H1 (cell line): ENCODE data around the gene TMA7. TPM values are rescaled to one million over a fixed set of nuclear protein-coding genes. Genes with fewer than 3 reads are reported as not detected.

ENCODE experiments used
- CTCF ChIA-PET: fragments of 300-600 bp; sonication (Branson Sonifier 250); formaldehyde crosslinking; loops from one replicate; lab custom pipeline; 2021; ENCODE audit not compliant: partially characterized antibody; lab: Charles Lee
- POLR2A ChIA-PET: fragments of 300-600 bp; sonication (Branson Sonifier 250); formaldehyde crosslinking; loops from one replicate; lab custom pipeline; 2021; ENCODE audit warnings: inconsistent platforms; ENCODE audit not compliant: partially characterized antibody; lab: Charles Lee
- DNase-seq, 2 experiments: peaks; one replicate each; pipeline versions ENCODE4 v3.0.0 to v3.0.0-alpha.2; 2010 to 2022; ENCODE audit warnings: low spot score in 2 of 2, low read depth in 1 of 2, mixed read lengths in 1 of 2
- FAIRE-seq: peaks from 2 replicates; lab custom pipeline; 2011; peaks lifted over from hg19 to GRCh38; lab: Jason Lieb, UNC
- H2AFZ ChIP-seq: 2 replicates; pipeline ENCODE4 v1.8.1; 2012; ENCODE audit warnings: low read length, inconsistent platforms
- H2AK5ac ChIP-seq: 2 replicates; pipeline ENCODE4 v1.6.1; 2013; ENCODE audit warnings: low read depth, low read length
- H2BK120ac ChIP-seq: replicated peaks from 2 replicates; pipeline ENCODE3; 2013; ENCODE audit warnings: low read depth, low read length, inconsistent platforms
- H2BK12ac ChIP-seq: 2 replicates; pipeline ENCODE4 v1.6.1; 2013; ENCODE audit warnings: low read depth, low read length
- H2BK15ac ChIP-seq: 2 replicates; pipeline ENCODE4 v1.6.1; 2013; ENCODE audit warnings: low read length
- H2BK20ac ChIP-seq: 2 replicates; pipeline ENCODE4 v1.6.1; 2013; ENCODE audit warnings: low read length
- H2BK5ac ChIP-seq: 2 replicates; pipeline ENCODE4 v1.6.1; 2013; ENCODE audit warnings: low read depth, low read length
- H3K14ac ChIP-seq: 2 replicates; pipeline ENCODE4 v1.6.1; 2013; ENCODE audit warnings: inconsistent platforms; ENCODE audit not compliant: insufficient read length
- H3K18ac ChIP-seq: 2 replicates; pipeline ENCODE4 v1.6.1; 2013; ENCODE audit warnings: low read length; ENCODE audit errors: extremely low read depth
- H3K23ac ChIP-seq: 2 replicates; pipeline ENCODE4 v1.6.1; 2013; ENCODE audit warnings: inconsistent platforms; ENCODE audit not compliant: insufficient read length
- H3K23me2 ChIP-seq: 2 replicates; pipeline ENCODE4 v1.6.1; 2013; ENCODE audit warnings: low read depth, low read length
- H3K27ac ChIP-seq: 2 replicates; pipeline ENCODE4 v1.6.1; 2011; ENCODE audit warnings: low read depth, low read length, inconsistent platforms
- H3K27me3 ChIP-seq, 4 experiments: replicated peaks in 1 of 4; 1 replicate in 1 of 4; 2 replicates in 3 of 4; pipeline versions ENCODE4 v1.6.1 to v1.8.1; 2011 to 2013; ENCODE audit warnings: low read length in 3 of 4, mild to moderate bottlenecking in 3 of 4, inconsistent platforms in 2 of 4, mixed read lengths in 2 of 4, moderate library complexity in 1 of 4; ENCODE audit not compliant: control insufficient read depth in 3 of 4, insufficient read depth in 3 of 4; ENCODE audit errors: extremely low read depth in 1 of 4
- H3K36me3 ChIP-seq, 4 experiments: 2 replicates each; pipeline versions ENCODE4 v1.6.1 to v1.8.1; 2011 to 2013; ENCODE audit warnings: mild to moderate bottlenecking in 4 of 4, low read length in 3 of 4, moderate library complexity in 2 of 4, control low read depth in 1 of 4, inconsistent platforms in 1 of 4; ENCODE audit not compliant: insufficient read depth in 4 of 4, control insufficient read depth in 2 of 4
- H3K4ac ChIP-seq: replicated peaks from 2 replicates; pipeline ENCODE3; 2013; ENCODE audit warnings: low read length, low read depth, mixed read lengths, inconsistent platforms; ENCODE audit not compliant: insufficient read length
- H3K4me1 ChIP-seq, 4 experiments: replicated peaks in 1 of 4; 1 replicate in 1 of 4; 2 replicates in 3 of 4; pipeline versions ENCODE4 v1.6.1 to v1.8.1; 2011 to 2013; ENCODE audit warnings: low read length in 3 of 4, inconsistent platforms in 2 of 4, mixed read lengths in 1 of 4; ENCODE audit not compliant: insufficient read depth in 4 of 4, control insufficient read depth in 3 of 4
- H3K4me2 ChIP-seq, 2 experiments: 2 replicates each; pipeline versions ENCODE4 v1.6.1 to v1.8.1; 2011 to 2013; ENCODE audit warnings: low read depth in 2 of 2, low read length in 2 of 2, control low read depth in 1 of 2, inconsistent platforms in 1 of 2, mild to moderate bottlenecking in 1 of 2; ENCODE audit not compliant: insufficient read depth in 1 of 2
- H3K4me3 ChIP-seq, 4 experiments: fragments of 200-600, 300-600 bp in 1 of 4; sonication (generic), shearing (Covaris generic), sonication (Bioruptor Twin) in 1 of 4; 2 replicates each; pipeline versions ENCODE4 v1.5.1 to v1.8.1; 2011 to 2016; ENCODE audit warnings: low read length in 4 of 4, low read depth in 3 of 4, control low read depth in 2 of 4, inconsistent platforms in 2 of 4, mild to moderate bottlenecking in 2 of 4, mixed read lengths in 1 of 4, moderate library complexity in 1 of 4; ENCODE audit not compliant: insufficient read depth in 2 of 4; ENCODE audit errors: extremely low read depth in 1 of 4
- H3K56ac ChIP-seq: replicated peaks from 2 replicates; pipeline ENCODE3; 2013; ENCODE audit warnings: low read depth, mild to moderate bottlenecking, mixed read lengths, low read length, inconsistent platforms; ENCODE audit not compliant: insufficient read length
- H3K79me1 ChIP-seq: 2 replicates; pipeline ENCODE4 v1.6.1; 2013; ENCODE audit warnings: low read depth, low read length, control low read depth
- H3K79me2 ChIP-seq, 2 experiments: 2 replicates each; pipeline versions ENCODE4 v1.6.1 to v1.8.1; 2012 to 2013; ENCODE audit warnings: low read length in 2 of 2, mild to moderate bottlenecking in 2 of 2, inconsistent platforms in 1 of 2; ENCODE audit not compliant: insufficient read depth in 2 of 2, control insufficient read depth in 1 of 2
- H3K9ac ChIP-seq, 4 experiments: replicated peaks in 1 of 4; 1 replicate in 1 of 4; 2 replicates in 3 of 4; pipeline versions ENCODE4 v1.6.1 to v1.8.1; 2011 to 2013; ENCODE audit warnings: low read depth in 3 of 4, low read length in 3 of 4, control low read depth in 2 of 4, mild to moderate bottlenecking in 2 of 4, moderate library complexity in 2 of 4, inconsistent platforms in 1 of 4; ENCODE audit errors: extremely low read depth in 1 of 4
- H3K9me3 ChIP-seq, 2 experiments: 2 replicates each; pipeline versions ENCODE4 v1.6.1 to v1.8.1; 2012 to 2013; ENCODE audit warnings: mild to moderate bottlenecking in 2 of 2, moderate library complexity in 2 of 2, control low read depth in 1 of 2, inconsistent platforms in 1 of 2, low read depth in 1 of 2, low read length in 1 of 2, mixed read lengths in 1 of 2; ENCODE audit not compliant: insufficient read depth in 2 of 2
- H4K20me1 ChIP-seq, 2 experiments: replicated peaks in 1 of 2; 2 replicates each; pipeline versions ENCODE3 to v1.8.1; 2011 to 2013; ENCODE audit warnings: inconsistent platforms in 2 of 2, low read length in 2 of 2, mild to moderate bottlenecking in 1 of 2; ENCODE audit not compliant: insufficient read depth in 2 of 2, control insufficient read depth in 1 of 2
- H4K5ac ChIP-seq: 2 replicates; pipeline ENCODE4 v1.6.1; 2013; ENCODE audit warnings: low read length, low read depth, mixed read lengths, inconsistent platforms; ENCODE audit not compliant: insufficient read length
- H4K8ac ChIP-seq: 2 replicates; pipeline ENCODE4 v1.8.0; 2013; ENCODE audit warnings: mild to moderate bottlenecking, moderate library complexity, low read length, inconsistent platforms; ENCODE audit not compliant: insufficient read depth; ENCODE audit errors: extremely low read depth
- H4K91ac ChIP-seq: replicated peaks from 2 replicates; pipeline ENCODE3; 2013; ENCODE audit warnings: low read length, mixed read lengths, inconsistent platforms; ENCODE audit not compliant: insufficient read length
- E2F6 ChIP-seq: IDR thresholded peaks from 2 replicates; pipeline ENCODE4 v1.6.1; 2012; ENCODE audit warnings: inconsistent platforms
- POU5F1 ChIP-seq: IDR thresholded peaks from 2 replicates; pipeline ENCODE4 v1.6.1; 2011; ENCODE audit warnings: low read depth, mild to moderate bottlenecking, low read length, moderate library complexity
- SIX5 ChIP-seq: IDR thresholded peaks from 2 replicates; pipeline ENCODE4 v1.6.1; 2011; ENCODE audit warnings: mild to moderate bottlenecking, low read depth, low read length
- TBP ChIP-seq: IDR thresholded peaks from 2 replicates; pipeline ENCODE4 v1.6.1; 2011; ENCODE audit warnings: low read depth, low read length, improper control_type of control experiment
- WGBS, 2 experiments: shearing (Covaris generic) in 1 of 2; methylation state at CpG; one replicate each; pipeline versions ENCODE4 v1.1.6 to v1.1.7; 2013 to 2015; ENCODE audit warnings: low lambda C conversion rate in 2 of 2, mixed read lengths in 2 of 2, inconsistent platforms in 1 of 2, low coverage in 1 of 2, missing lambda C conversion rate in 1 of 2; ENCODE audit not compliant: insufficient replicate concordance in 2 of 2, insufficient coverage in 1 of 2, insufficient read length in 1 of 2; ENCODE audit errors: extremely low coverage in 1 of 2, missing lambda C conversion rate in 1 of 2; 5-methylcytosine and 5-hydroxymethylcytosine counted together
- polyA plus RNA-seq, 7 experiments: library from polyadenylated mRNA; depleted of rRNA in 3 of 7; stranded (reverse) in 5 of 7; unstranded in 2 of 7; fragments of >200 nt in 5 of 7; fragments of 200-250 nt in 2 of 7; gene quantifications; 1 replicate in 5 of 7; 2 replicates in 1 of 7; 4 replicates in 1 of 7; pipeline versions ENCODE4 v1.2.1 to v1.2.3, GENCODE V29; 2011 to 2013; ENCODE audit warnings: missing spikeins in 2 of 7, mixed read lengths in 2 of 7
- total RNA-seq: library from RNA; stranded (reverse); fragmentation: NEBNext Ultra II Directional; extraction: Animal tissue kit (Norgen Biotek cat#: 25700); gene quantifications from 2 replicates; pipeline ENCODE4 v1.2.1, GENCODE V29; 2021

The TMA7 gene
- total and polyA plus RNA-seq, 2 of the 8 experiments (the other 6 are each of a cell fraction or from before 2014, with no cell fraction given) = 138 to 305 TPM

GRCh38 chr3:48412375-48413001 is 27.6 kb upstream of the TMA7 start:
- H3K79me2 ChIP-seq = no peaks in the 10 kb centered on the region
- no peak for TF ChIP-seq SIX5
- TF ChIP-seq E2F6 = no peak
- no peak for TF ChIP-seq TBP
- TF ChIP-seq POU5F1 = no peak
- H2AK5ac ChIP-seq = no peak overlapping the region
- H3K4me2 ChIP-seq = no peak overlapping the region
- no peak overlapping the region for H3K27ac ChIP-seq
- no peak overlapping the region for H2BK5ac ChIP-seq
- FAIRE-seq (no peak), DNase-seq (no peak)
- no peak overlapping the region for H2BK12ac ChIP-seq
- no peak overlapping the region for H3K23ac ChIP-seq
- no peak overlapping the region for H3K56ac ChIP-seq
- ChIA-PET POLR2A (interaction anchor here (1.2 to 31.5 kb wide), 3 partner anchors 5 to 28 kb away, joined by 4 to 650 read pairs (median 650); partner anchors contain the start of gene PLXNB1), CTCF (interaction anchor here (0.9 to 7.7 kb wide), 6 partner anchors 11 to 147 kb away, joined by 3 to 130 read pairs (median 8); partner anchors contain the start of gene PLXNB1)
- H3K9ac ChIP-seq = no peak overlapping the region
- no peak overlapping the region for H2BK20ac ChIP-seq
- no peak overlapping the region for H4K8ac ChIP-seq
- no peak overlapping the region for H4K91ac ChIP-seq
- no peaks in the 10 kb centered on the region for H3K4me1 ChIP-seq
- no peak overlapping the region for H3K18ac ChIP-seq
- no peak overlapping the region for H3K4ac ChIP-seq
- no peak overlapping the region for H3K14ac ChIP-seq
- 96% methylated on average over 17 of the region's 19 CpGs; no CpG with 5 or more reads in 1 of the 2 experiments for WGBS, 2 experiments
- H4K5ac ChIP-seq = no peak overlapping the region
- H3K36me3 ChIP-seq = peaks cover 72 to 87% (median 85%) of the 10 kb centered on the region in 4 experiments
- H3K23me2 ChIP-seq = no peaks in the 10 kb centered on the region
- H2AFZ ChIP-seq = no peak overlapping the region
- no peak overlapping the region for H2BK120ac ChIP-seq
- H2BK15ac ChIP-seq = no peak overlapping the region
- H3K79me1 ChIP-seq = no peaks in the 10 kb centered on the region; the same call in 1 of the 2 replicates
- H3K4me3 ChIP-seq = no peak overlapping the region
- peaks cover 6 to 48% of the 10 kb centered on the region in 2 experiments for H4K20me1 ChIP-seq
- no peaks in the 10 kb centered on the region for H3K9me3 ChIP-seq
- H3K27me3 ChIP-seq = no peaks in the 10 kb centered on the region
